GM23338 (cell line): ENCODE results near the gene AGPAT4. TPM values are rescaled to one million over a fixed set of nuclear protein-coding genes. Genes with fewer than 3 reads are reported as not detected.

Experiments
- ATAC-seq: fragments of 200-7000 bp; cut with Tn5 transposase; 3 replicates; pipeline ENCODE4 v1.9.1; 2020
- DNase-seq: peaks from one replicate; pipeline ENCODE4 v3.0.0-alpha.2; 2015; ENCODE audit warnings: low spot score
- H2AFZ ChIP-seq: fragments of 200-600 bp; sonication (generic); 2 replicates; pipeline ENCODE4 v1.8.0; 2016; ENCODE audit warnings: antibody characterized with exemption, mild to moderate bottlenecking, moderate library complexity
- H3F3A ChIP-seq: fragments of 200-600 bp; sonication (generic); replicated peaks from 2 replicates; pipeline ENCODE4 v1.8.0; 2017; ENCODE audit warnings: antibody characterized with exemption, mixed run types, low read depth
- H3K27ac ChIP-seq: fragments of 200-600 bp; sonication (generic); 2 replicates; pipeline ENCODE4 v1.6.1; 2016; ENCODE audit warnings: low read depth
- H3K27me3 ChIP-seq: fragments of 200-600 bp; sonication (generic); 2 replicates; pipeline ENCODE4 v1.8.0; 2016; ENCODE audit warnings: mild to moderate bottlenecking, mixed run types, moderate library complexity; ENCODE audit not compliant: insufficient read depth
- H3K36me3 ChIP-seq: fragments of 200-600 bp; sonication (generic); 2 replicates; pipeline ENCODE4 v1.8.0; 2016; ENCODE audit warnings: mild to moderate bottlenecking; ENCODE audit not compliant: insufficient read depth
- H3K4me1 ChIP-seq: fragments of 200-600 bp; sonication (generic); 2 replicates; pipeline ENCODE4 v1.8.0; 2016; ENCODE audit warnings: mild to moderate bottlenecking, moderate library complexity; ENCODE audit not compliant: insufficient read depth
- H3K4me2 ChIP-seq: fragments of 200-600 bp; sonication (generic); 2 replicates; pipeline ENCODE4 v1.7.1; 2017; ENCODE audit warnings: mixed run types
- H3K4me3 ChIP-seq: fragments of 200-600 bp; sonication (generic); 2 replicates; pipeline ENCODE4 v1.6.1; 2016; ENCODE audit warnings: mixed run types
- H3K79me2 ChIP-seq: fragments of 200-600 bp; sonication (generic); replicated peaks from 2 replicates; pipeline ENCODE4 v1.8.0; 2017; ENCODE audit warnings: mild to moderate bottlenecking; ENCODE audit not compliant: insufficient read depth
- H3K9me2 ChIP-seq: fragments of 200-600 bp; sonication (generic); 2 replicates; pipeline ENCODE4 v1.8.0; 2017; ENCODE audit not compliant: insufficient read depth
- H4K20me1 ChIP-seq: fragments of 200-600 bp; sonication (generic); replicated peaks from 2 replicates; pipeline ENCODE4 v1.8.0; 2017; ENCODE audit warnings: mild to moderate bottlenecking; ENCODE audit not compliant: insufficient read depth
- H3K27ac Mint-ChIP-seq: 2 replicates; pipeline ENCODE4 v1.8.0; 2020; ENCODE audit warnings: inconsistent platforms, mild to moderate bottlenecking, moderate library complexity, mixed read lengths
- H3K27me3 Mint-ChIP-seq: 3 replicates; pipeline ENCODE4 v1.8.0; 2022; ENCODE audit warnings: low read depth, mild to moderate bottlenecking, moderate library complexity, mixed read lengths, inconsistent platforms; ENCODE audit not compliant: insufficient read depth, poor library complexity
- H3K36me3 Mint-ChIP-seq: 3 replicates; pipeline ENCODE4 v1.8.0; 2021; ENCODE audit warnings: low read depth, mild to moderate bottlenecking, inconsistent platforms, moderate library complexity, mixed read lengths
- H3K4me1 Mint-ChIP-seq: 3 replicates; pipeline ENCODE4 v1.8.0; 2020; ENCODE audit warnings: mild to moderate bottlenecking, inconsistent platforms, mixed read lengths
- H3K4me3 Mint-ChIP-seq: 3 replicates; pipeline ENCODE4 v1.8.0; 2021; ENCODE audit warnings: moderate library complexity, mild to moderate bottlenecking, inconsistent platforms, mixed read lengths
- H3K9me3 Mint-ChIP-seq: 3 replicates; pipeline ENCODE4 v1.8.0; 2020; ENCODE audit warnings: moderate library complexity, mild to moderate bottlenecking, inconsistent platforms, mixed read lengths
- CREB1 ChIP-seq: fragments of 250-450 bp; sonication (Bioruptor Pico); IDR thresholded peaks from 2 replicates; pipeline ENCODE4 v1.5.0; 2020; ENCODE audit warnings: low read depth, mild to moderate bottlenecking, moderate library complexity
- CTCF ChIP-seq, 2 experiments: fragments of 200-600 bp in 1 of 2; sonication (generic) in 1 of 2; conservative IDR thresholded peaks; 2 replicates each; pipeline versions ENCODE4 v1.5.1 to v1.6.1; 2016 to 2017; ENCODE audit warnings: antibody characterized with exemption in 2 of 2, low read depth in 2 of 2, mild to moderate bottlenecking in 2 of 2, moderate library complexity in 1 of 2
- ETS1 ChIP-seq: IDR thresholded peaks from 2 replicates; pipeline ENCODE4 v1.6.1; 2016; ENCODE audit warnings: antibody characterized with exemption
- EZH2 ChIP-seq: fragments of 200-600 bp; sonication (generic); IDR thresholded peaks from one replicate; pipeline ENCODE4 v1.8.0; 2017; ENCODE audit warnings: antibody characterized with exemption, mild to moderate bottlenecking, low read depth; ENCODE audit not compliant: unreplicated experiment
- EZH2phosphoT487 ChIP-seq: fragments of 200-600 bp; sonication (generic); IDR thresholded peaks from one replicate; pipeline ENCODE4 v1.8.1; 2018; ENCODE audit warnings: antibody characterized with exemption; ENCODE audit not compliant: unreplicated experiment
- JUNB ChIP-seq: IDR thresholded peaks from one replicate; pipeline ENCODE4 v1.6.1; 2016; ENCODE audit warnings: antibody characterized with exemption; ENCODE audit not compliant: unreplicated experiment
- NANOG ChIP-seq: IDR thresholded peaks from 2 replicates; pipeline ENCODE4 v1.6.1; 2016; ENCODE audit warnings: antibody characterized with exemption, borderline replicate concordance
- POLR2AphosphoS5 ChIP-seq: IDR thresholded peaks from 2 replicates; pipeline ENCODE4 v1.6.1; 2016; ENCODE audit warnings: antibody characterized with exemption, low read depth
- REST ChIP-seq: IDR thresholded peaks from one replicate; pipeline ENCODE4 v1.6.1; 2018; ENCODE audit warnings: antibody characterized with exemption; ENCODE audit not compliant: unreplicated experiment
- STAT1 ChIP-seq: IDR thresholded peaks from one replicate; pipeline ENCODE4 v1.6.1; 2016; ENCODE audit warnings: antibody characterized with exemption; ENCODE audit not compliant: unreplicated experiment
- ZNF114 ChIP-seq: fragments of 250-450 bp; sonication (Bioruptor Pico); IDR thresholded peaks from 2 replicates; pipeline ENCODE4 v1.5.0; 2020; ENCODE audit warnings: mild to moderate bottlenecking, moderate library complexity
- ZNF331 ChIP-seq: fragments of 250-450 bp; sonication (Bioruptor Pico); IDR thresholded peaks from 2 replicates; pipeline ENCODE4 v1.5.0; 2020; ENCODE audit warnings: low read depth, mild to moderate bottlenecking, moderate library complexity
- ZNF462 ChIP-seq: fragments of 250-450 bp; sonication (Bioruptor Pico); IDR thresholded peaks from 2 replicates; pipeline ENCODE4 v1.5.0; 2020; ENCODE audit warnings: mild to moderate bottlenecking, moderate library complexity
- polyA plus RNA-seq: library from polyadenylated mRNA; unstranded; fragments of >200 nt; fragmentation: Nextera tagmentation; extraction: Ambion mirVana; gene quantifications from 2 replicates; pipeline ENCODE4 v1.2.1, GENCODE V29; 2016
- total RNA-seq: library from RNA; depleted of rRNA; stranded (reverse); fragments of >200 nt; shearing (Covaris generic); gene quantifications from 2 replicates; pipeline ENCODE4 v1.2.3, GENCODE V29; 2014

Gene AGPAT4
- total and polyA plus RNA-seq, 2 experiments from 2014 or later: 8.9 to 19.3 TPM

GRCh38 chr6:161251345-161251744 is 22.5 kb downstream of the AGPAT4 start:
- no peak overlapping the region for H3K4me3 ChIP-seq
- peaks cover 8% of the 10 kb centered on the region; the same call in 1 of the 2 replicates for H3K4me1 ChIP-seq
- H3K36me3 ChIP-seq: no peaks in the 10 kb centered on the region
- no peaks in the 10 kb centered on the region for H3K27me3 ChIP-seq
- Mint-ChIP-seq H3K4me3 (no peak overlapping the region), H3K4me1 (peaks cover 23% of the 10 kb centered on the region), H3K36me3 (peaks cover 21% of the 10 kb centered on the region; the same call in 2 of the 3 replicates), H3K27me3 (peaks cover 2% of the 10 kb centered on the region), H3K9me3 (peaks cover 4% of the 10 kb centered on the region; the same call in 1 of the 3 replicates), H3K27ac (peak overlapping the region; percentile 19; the same call in 1 of the 2 replicates)
- DNase-seq: no peak
- no peak overlapping the region for H3K4me2 ChIP-seq
- H3K9me2 ChIP-seq: no peaks in the 10 kb centered on the region
- no peaks in the 10 kb centered on the region for H3F3A ChIP-seq
- no peak for TF ChIP-seq EZH2
- no peak for TF ChIP-seq ZNF331
- no peak for TF ChIP-seq CREB1 (CRISPR knock-in tag)
- no peak for TF ChIP-seq NANOG
- no peak for TF ChIP-seq EZH2phosphoT487
- TF ChIP-seq CTCF (conservative IDR thresholded peaks at IDR 0.05; ENCODE audit: low read depth in 2 of 2): no peak
- TF ChIP-seq POLR2AphosphoS5: no peak
- TF ChIP-seq REST: no peak
- TF ChIP-seq ZNF462 (CRISPR knock-in tag): no peak
- TF ChIP-seq STAT1: no peak
- no peak for TF ChIP-seq JUNB
- no peak for TF ChIP-seq ETS1
- TF ChIP-seq ZNF114 (CRISPR knock-in tag): no peak
- H3K79me2 ChIP-seq: peaks cover 98% of the 10 kb centered on the region
- H2AFZ ChIP-seq: no peak overlapping the region
- peak; percentile 52 for ATAC-seq
- peaks cover 60% of the 10 kb centered on the region for H4K20me1 ChIP-seq
- no peak overlapping the region for H3K27ac ChIP-seq
